HepG2 (cell line): ENCODE data around the gene TSHZ2.

ENCODE experiments used
- FOXJ3 ChIP-seq: sonication (generic); formaldehyde crosslinking; IDR thresholded peaks from 2 replicates; pipeline ENCODE4 v1.4.0; 2020; ENCODE audit warnings: missing genetic modification reagents, mild to moderate bottlenecking, borderline replicate concordance
- NFKB2 ChIP-seq: sonication (generic); formaldehyde crosslinking; IDR thresholded peaks from 2 replicates; pipeline ENCODE4 v1.4.0; 2020; ENCODE audit warnings: missing genetic modification reagents, borderline replicate concordance
- SETDB1 ChIP-seq: sonication (generic); formaldehyde crosslinking; IDR thresholded peaks from 2 replicates; pipeline ENCODE4 v1.5.1; 2020; ENCODE audit warnings: missing genetic modification reagents, mild to moderate bottlenecking, borderline replicate concordance
- ZNF724P ChIP-seq: sonication (generic); formaldehyde crosslinking; IDR thresholded peaks from 2 replicates; pipeline ENCODE4 v1.8.0; 2022; ENCODE audit warnings: missing genetic modification reagents, borderline replicate concordance
- TF ChIP-seq, protein P1 (sequence below): IDR thresholded peaks from 2 replicates; pipeline ENCODE4 v1.6.1; 2012; ENCODE audit warnings: inconsistent platforms
- TF ChIP-seq, protein P2 (sequence below): sonication (generic); formaldehyde crosslinking; IDR thresholded peaks from 2 replicates; pipeline ENCODE4 v1.4.0; 2020; ENCODE audit warnings: missing genetic modification reagents
- TF ChIP-seq, protein P3 (sequence below): sonication (generic); formaldehyde crosslinking; IDR thresholded peaks from 2 replicates; pipeline ENCODE4 v1.8.0; 2022; ENCODE audit warnings: missing genetic modification reagents, mild to moderate bottlenecking, inconsistent platforms, borderline replicate concordance

DNA sequence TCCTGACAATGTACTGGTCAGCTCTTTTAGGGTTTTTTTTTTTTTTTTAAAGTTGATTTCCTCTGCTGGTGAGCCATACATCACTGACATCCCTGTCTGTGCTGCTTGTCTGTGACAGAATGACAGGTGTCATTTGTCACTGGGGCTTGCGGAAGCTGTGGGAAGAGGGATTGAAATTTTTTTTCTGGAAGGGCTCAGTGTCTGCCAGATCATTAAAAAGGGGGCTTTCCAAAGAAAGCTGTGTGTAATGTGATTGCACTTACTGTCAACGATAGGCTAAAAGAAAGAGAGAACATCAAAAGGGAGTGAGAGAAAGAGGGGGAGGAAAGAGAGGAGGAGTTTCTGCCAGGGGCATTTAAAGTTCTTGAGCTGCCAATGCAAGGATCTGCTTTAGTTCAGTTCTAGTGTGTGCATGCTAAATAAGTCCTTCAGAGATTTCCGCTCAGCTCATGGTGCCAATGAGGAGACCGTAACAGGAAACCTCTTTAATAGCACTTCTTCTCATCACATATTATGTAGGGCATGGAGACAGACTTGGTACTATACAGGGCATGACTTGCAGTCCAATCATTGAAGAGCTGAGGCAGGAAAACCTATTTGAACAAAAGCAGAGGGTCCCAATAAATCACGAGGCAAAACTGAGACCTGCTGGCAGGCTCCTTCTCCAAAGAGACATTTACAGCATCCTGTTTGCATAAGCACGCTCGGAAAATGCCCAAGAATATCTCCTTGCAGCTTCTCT is 177.2 kb downstream of the TSHZ2 start:
- TF ChIP-seq NFKB2 (no peak), ZNF724P (CRISPR knock-in tag) (no peak), SETDB1 (CRISPR knock-in tag) (no peak), FOXJ3 (CRISPR knock-in tag) (no peak)
- TF ChIP-seq, protein P1, sequence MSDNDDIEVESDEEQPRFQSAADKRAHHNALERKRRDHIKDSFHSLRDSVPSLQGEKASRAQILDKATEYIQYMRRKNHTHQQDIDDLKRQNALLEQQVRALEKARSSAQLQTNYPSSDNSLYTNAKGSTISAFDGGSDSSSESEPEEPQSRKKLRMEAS: no peak
- TF ChIP-seq, protein P2, sequence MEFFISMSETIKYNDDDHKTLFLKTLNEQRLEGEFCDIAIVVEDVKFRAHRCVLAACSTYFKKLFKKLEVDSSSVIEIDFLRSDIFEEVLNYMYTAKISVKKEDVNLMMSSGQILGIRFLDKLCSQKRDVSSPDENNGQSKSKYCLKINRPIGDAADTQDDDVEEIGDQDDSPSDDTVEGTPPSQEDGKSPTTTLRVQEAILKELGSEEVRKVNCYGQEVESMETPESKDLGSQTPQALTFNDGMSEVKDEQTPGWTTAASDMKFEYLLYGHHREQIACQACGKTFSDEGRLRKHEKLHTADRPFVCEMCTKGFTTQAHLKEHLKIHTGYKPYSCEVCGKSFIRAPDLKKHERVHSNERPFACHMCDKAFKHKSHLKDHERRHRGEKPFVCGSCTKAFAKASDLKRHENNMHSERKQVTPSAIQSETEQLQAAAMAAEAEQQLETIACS: no peak
- TF ChIP-seq, protein P3, sequence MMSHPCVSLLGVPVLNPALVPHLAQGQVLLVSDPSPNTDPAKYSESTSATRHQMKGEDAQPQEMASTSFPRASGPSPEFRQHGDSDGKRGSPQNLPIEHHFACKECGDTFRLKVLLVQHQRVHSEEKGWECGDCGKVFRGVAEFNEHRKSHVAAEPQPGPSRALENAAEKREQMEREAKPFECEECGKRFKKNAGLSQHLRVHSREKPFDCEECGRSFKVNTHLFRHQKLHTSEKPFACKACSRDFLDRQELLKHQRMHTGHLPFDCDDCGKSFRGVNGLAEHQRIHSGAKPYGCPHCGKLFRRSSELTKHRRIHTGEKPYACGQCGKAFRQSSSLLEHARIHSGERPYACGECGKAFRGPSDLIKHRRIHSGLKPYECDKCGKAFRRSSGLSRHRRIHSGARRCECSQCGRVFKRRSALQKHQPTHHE: no peak
